Aorta (tissue), 5 donors: Measurements from ENCODE around the gene MGLL. TPM values are rescaled to one million over a fixed set of nuclear protein-coding genes. Genes with fewer than 3 reads are reported as not detected.
A peak's percentile ranks its signal among the peaks of the same experiment; 100 is the strongest.

Source experiments
- ATAC-seq: fragments of 200-7000 bp; cut with Tn5 transposase; one replicate; pipeline ENCODE4 v1.9.1; 2022; ENCODE audit warnings: moderate library complexity; ENCODE audit not compliant: low FRiP score
- DNase-seq, 2 donors: peaks; one replicate each; pipeline ENCODE4 v3.0.0-alpha.2; 2020
- H3K27ac ChIP-seq, 2 donors: one replicate each; pipeline ENCODE4 v1.5.1; 2013; ENCODE audit warnings: low read length in 2 of 2, mild to moderate bottlenecking in 2 of 2, moderate library complexity in 2 of 2, control low read depth in 1 of 2, inconsistent platforms in 1 of 2, low read depth in 1 of 2
- H3K27me3 ChIP-seq, 2 donors: one replicate each; pipeline ENCODE4 v1.6.1; 2013; ENCODE audit warnings: control low read depth in 1 of 2, low read length in 1 of 2, mild to moderate bottlenecking in 1 of 2, moderate library complexity in 1 of 2; ENCODE audit not compliant: insufficient read depth in 2 of 2, control insufficient read depth in 1 of 2
- H3K36me3 ChIP-seq, 2 donors: one replicate each; pipeline ENCODE4 v1.6.1; 2013; ENCODE audit warnings: control low read depth in 1 of 2, low read length in 1 of 2, mild to moderate bottlenecking in 1 of 2; ENCODE audit not compliant: insufficient read depth in 2 of 2, control insufficient read depth in 1 of 2
- H3K4me1 ChIP-seq, 2 donors: one replicate each; pipeline ENCODE4 v1.6.1; 2013; ENCODE audit warnings: low read length in 2 of 2, control low read depth in 1 of 2, mild to moderate bottlenecking in 1 of 2, moderate library complexity in 1 of 2; ENCODE audit not compliant: insufficient read depth in 2 of 2, control insufficient read depth in 1 of 2
- H3K4me3 ChIP-seq, 2 donors: one replicate each; pipeline ENCODE4 v1.5.1; 2013; ENCODE audit warnings: low read length in 2 of 2, control low read depth in 1 of 2, mild to moderate bottlenecking in 1 of 2
- H3K9me3 ChIP-seq: one replicate; pipeline ENCODE4 v1.6.1; 2013; ENCODE audit warnings: mild to moderate bottlenecking, low read length; ENCODE audit not compliant: control insufficient read depth
- WGBS, 2 donors: extraction: QIAGEN DNeasy Blood & Tissue Kit; methylation state at CpG; one replicate each; pipeline ENCODE4 v1.1.7; 2013; 5-methylcytosine and 5-hydroxymethylcytosine counted together
- intact Hi-C, 2 donors: fragments of 100-400 bp; cut with DNase I; formaldehyde crosslinking; loops; one replicate each; pipeline versions ENCODE4 v1.14.2 to v1.15.0; 2022
- polyA plus RNA-seq, 2 donors: library from polyadenylated mRNA; stranded (reverse); fragments of 200-250 nt; gene quantifications; one replicate each; pipeline ENCODE4 v1.2.3, GENCODE V29; 2013
- total RNA-seq, 2 donors: library from RNA; stranded (reverse); fragmentation: NEBNext Ultra II Directional; extraction: Animal tissue kit (Norgen Biotek cat#: 25700); gene quantifications; one replicate each; pipeline ENCODE4 v1.2.1, GENCODE V29; 2021
- donor health status: healthy with polysubstance abuse.
- donor health status: Bipolar disorder and iron deficiency.
- donor health status: DM: no; HTN: no; CAD: no.
- donor health status: DM: no; HTN: no; CAD: no.
- donor health status: DM: yes; HTN: yes; CAD: no.

MGLL gene
- total and polyA plus RNA-seq, 4 donors, result 18.3 to 85.3 (median 50.7) TPM

DNA sequence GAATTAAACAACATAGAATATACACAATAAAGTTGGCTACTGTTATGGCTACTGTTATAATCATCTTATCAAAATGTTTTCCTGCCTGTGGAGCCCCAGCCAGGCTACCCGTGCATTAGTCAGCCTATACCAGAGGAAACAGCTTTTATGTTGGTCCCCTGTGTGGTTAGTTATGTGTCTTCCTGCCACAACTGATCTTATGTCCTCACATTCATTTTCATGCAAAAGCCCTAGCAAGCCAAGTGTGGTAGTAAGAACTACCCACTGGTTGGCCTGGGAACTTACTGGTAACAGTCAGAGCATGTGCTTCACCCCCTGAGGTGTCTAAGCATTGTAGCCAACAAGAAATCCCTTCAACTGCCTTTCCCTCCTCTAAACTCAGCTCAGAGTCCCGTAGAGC lies 21.8 kb downstream of the MGLL start:
- Histone ChIP-seq H3K27me3 (no peaks in the 10 kb centered on the region), H3K36me3 (no peaks in the 10 kb centered on the region), H3K9me3 (no peaks in the 10 kb centered on the region), H3K27ac (no peak overlapping the region), H3K4me3 (no peak overlapping the region), H3K4me1 (peaks cover 2 to 4% of the 10 kb centered on the region in 2 donors)
- intact Hi-C loops, result no loop called here
- ATAC-seq, result no peak
- DNase-seq, result no peak
- 92 to 97% methylated on average over 2 of the region's 2 CpGs for whole genome bisulfite sequencing, 2 donors

DNA sequence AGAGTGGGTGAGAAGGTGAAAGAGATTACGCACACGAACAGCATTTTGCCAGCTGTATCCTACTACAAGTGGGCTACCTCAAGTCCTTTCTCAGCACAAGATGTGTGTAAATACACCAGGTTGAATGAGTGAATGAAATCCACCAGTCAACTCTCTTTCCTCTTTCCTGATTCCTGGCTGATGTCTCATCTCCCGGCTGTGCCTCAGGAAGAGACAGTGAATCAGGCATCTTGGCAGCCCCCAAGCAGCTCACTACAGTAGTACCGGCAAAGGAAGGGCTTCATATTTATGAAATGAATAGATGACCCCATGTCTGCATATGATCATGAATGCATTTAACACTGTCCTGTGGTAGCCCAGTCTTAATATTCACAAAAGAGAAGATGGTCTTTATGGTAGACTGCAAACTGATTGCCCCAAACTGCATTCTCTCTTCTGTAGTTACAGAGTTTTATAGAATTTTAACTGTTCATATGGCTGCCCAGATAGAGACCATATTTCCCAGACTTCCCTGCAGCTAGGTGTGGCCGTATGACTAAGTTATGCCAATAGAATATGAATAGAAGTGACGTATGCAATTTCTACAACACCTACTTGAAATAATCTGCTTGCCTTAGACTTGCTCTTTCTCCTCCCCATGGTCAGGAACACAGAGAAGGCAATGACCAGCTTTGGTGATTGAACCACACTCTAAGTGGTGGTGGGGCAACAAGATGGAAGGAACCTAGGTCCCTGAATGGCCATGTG lies 22.7 kb downstream of the MGLL start:
- no peaks in the 10 kb centered on the region for H3K27me3 ChIP-seq
- no peak overlapping the region for H3K27ac ChIP-seq
- H3K36me3 ChIP-seq, result no peaks in the 10 kb centered on the region
- intact Hi-C loops, result no loop called here
- no peak for ATAC-seq
- no peak for DNase-seq
- no peak overlapping the region for H3K4me3 ChIP-seq
- 64 to 76% methylated on average over 6 of the region's 6 CpGs for whole genome bisulfite sequencing, 2 donors
- H3K4me1 ChIP-seq, result peaks cover 2 to 4% of the 10 kb centered on the region in 2 donors
- H3K9me3 ChIP-seq, result no peaks in the 10 kb centered on the region

DNA sequence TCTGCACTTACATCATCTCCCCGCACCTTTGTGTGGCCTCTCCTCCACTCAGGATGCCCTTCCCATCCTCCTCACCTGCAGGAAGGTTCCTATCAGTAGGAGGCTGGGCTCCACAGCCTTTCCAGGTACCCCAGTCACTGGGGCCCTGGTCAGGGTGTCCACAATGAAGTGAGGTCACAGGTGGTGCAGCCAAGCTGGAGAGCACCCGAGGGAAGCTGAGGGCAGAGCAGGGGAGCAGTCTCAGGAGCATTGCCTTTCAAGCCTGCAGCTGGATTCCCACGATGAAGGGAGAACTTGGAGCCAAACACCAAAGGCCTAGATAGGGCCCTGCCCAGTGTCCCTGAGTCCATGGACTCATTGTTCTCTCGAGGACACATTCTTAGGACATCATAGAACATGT lies 23.6 kb downstream of the MGLL start:
- intact Hi-C loops, result no loop called here
- Histone ChIP-seq H3K4me3 (no peak overlapping the region), H3K9me3 (no peaks in the 10 kb centered on the region), H3K4me1 (peaks cover 2 to 4% of the 10 kb centered on the region in 2 donors), H3K27me3 (no peaks in the 10 kb centered on the region), H3K36me3 (no peaks in the 10 kb centered on the region), H3K27ac (no peak overlapping the region)
- 84 to 90% methylated on average over 4 of the region's 4 CpGs for WGBS, 2 donors
- no peak for ATAC-seq
- DNase-seq, result no peak

DNA sequence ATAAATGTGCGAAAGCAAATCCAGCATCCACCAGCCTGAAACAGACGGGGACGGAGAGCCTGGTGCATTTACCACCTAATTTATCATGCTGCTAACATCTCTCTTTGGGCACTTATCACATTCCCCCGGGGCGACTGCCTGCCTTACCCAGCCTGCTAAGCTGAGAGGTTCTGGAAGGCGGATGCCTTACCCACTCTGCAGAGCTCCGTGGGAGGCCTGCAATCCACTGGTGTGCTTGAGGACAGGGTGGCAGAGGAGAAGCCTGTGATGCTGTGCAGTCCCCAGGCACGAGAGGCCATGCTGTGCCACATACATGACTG lies 25.5 kb downstream of the MGLL start:
- H3K27me3 ChIP-seq, result no peaks in the 10 kb centered on the region
- intact Hi-C loops, result no loop called here
- H3K4me3 ChIP-seq, result no peak overlapping the region
- no peak overlapping the region for H3K27ac ChIP-seq
- H3K4me1 ChIP-seq, result peaks cover 2 to 4% of the 10 kb centered on the region in 2 donors
- ATAC-seq (no peak), DNase-seq (no peak)
- 74 to 79% methylated on average over 8 of the region's 8 CpGs for WGBS, 2 donors
- no peaks in the 10 kb centered on the region for H3K36me3 ChIP-seq
- no peaks in the 10 kb centered on the region for H3K9me3 ChIP-seq

DNA sequence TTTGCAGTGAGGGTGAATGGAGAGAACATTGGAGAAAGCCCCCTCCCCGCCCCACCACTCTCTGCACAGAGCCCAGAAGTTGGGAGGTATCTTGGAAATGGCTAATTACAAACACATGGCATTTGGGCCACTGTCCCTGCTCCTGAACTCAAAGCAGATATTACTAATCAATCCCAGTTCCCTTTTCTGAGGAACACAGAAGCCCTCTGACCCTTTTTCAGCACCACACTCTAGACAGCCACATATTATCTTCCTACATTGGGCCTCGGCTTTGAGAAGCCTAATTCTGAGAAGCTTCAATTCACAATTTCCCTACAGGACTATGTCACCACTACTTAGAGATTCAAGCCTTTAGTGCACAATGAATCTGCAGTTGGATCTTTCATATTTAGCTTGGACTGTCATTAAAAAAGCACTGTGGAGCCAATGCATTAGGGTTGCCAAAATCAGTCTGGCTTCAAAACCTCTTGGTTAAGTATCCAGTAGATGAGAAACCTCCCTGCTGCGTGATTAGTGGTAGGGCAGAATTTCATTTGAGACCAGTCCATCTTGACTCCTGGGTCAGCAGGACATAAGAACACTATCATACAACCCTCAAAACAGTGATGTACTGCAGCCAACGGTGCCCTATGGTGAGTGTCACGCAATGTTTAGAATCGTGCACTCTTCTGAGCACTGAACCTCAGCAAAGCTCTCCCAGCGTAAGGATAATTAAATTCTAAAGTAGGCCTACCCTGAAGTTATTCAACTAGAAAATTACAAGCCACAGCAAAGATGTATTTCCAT lies 26.1 kb downstream of the MGLL start:
- intact Hi-C loops, result no loop called here
- 61% methylated on average over 7 of the region's 7 CpGs for WGBS, 2 donors
- Histone ChIP-seq H3K4me1 (peaks cover 2 to 4% of the 10 kb centered on the region in 2 donors), H3K4me3 (no peak overlapping the region), H3K9me3 (no peaks in the 10 kb centered on the region), H3K36me3 (no peaks in the 10 kb centered on the region), H3K27me3 (no peaks in the 10 kb centered on the region), H3K27ac (no peak overlapping the region)
- ATAC-seq, result no peak
- DNase-seq, result no peak

DNA sequence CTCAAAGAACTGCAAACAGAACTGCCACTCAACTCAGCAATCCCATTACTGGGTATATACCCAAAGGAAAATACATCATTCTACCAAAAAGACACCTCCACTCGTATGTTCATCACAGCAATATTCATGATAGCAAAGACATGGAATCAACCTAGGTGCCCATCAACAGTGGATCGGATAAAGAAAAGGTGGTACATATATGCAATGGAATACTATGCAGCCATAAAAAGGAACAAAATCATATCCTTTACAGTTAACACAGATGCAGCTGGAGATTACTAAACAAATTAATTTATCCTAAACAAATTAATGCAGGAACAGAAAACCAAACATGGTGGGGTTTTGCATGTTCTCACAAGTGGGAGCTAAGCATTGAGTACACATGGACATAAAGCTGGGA lies 27.3 kb downstream of the MGLL start:
- Histone ChIP-seq H3K27ac (no peak overlapping the region), H3K4me1 (peaks cover 2 to 4% of the 10 kb centered on the region in 2 donors), H3K36me3 (no peaks in the 10 kb centered on the region), H3K4me3 (no peak overlapping the region), H3K9me3 (no peaks in the 10 kb centered on the region), H3K27me3 (no peaks in the 10 kb centered on the region)
- ATAC-seq (no peak), DNase-seq (no peak)
- intact Hi-C loops, result no loop called here
- 97 to 99% methylated on average over 2 of the region's 2 CpGs for WGBS, 2 donors

DNA sequence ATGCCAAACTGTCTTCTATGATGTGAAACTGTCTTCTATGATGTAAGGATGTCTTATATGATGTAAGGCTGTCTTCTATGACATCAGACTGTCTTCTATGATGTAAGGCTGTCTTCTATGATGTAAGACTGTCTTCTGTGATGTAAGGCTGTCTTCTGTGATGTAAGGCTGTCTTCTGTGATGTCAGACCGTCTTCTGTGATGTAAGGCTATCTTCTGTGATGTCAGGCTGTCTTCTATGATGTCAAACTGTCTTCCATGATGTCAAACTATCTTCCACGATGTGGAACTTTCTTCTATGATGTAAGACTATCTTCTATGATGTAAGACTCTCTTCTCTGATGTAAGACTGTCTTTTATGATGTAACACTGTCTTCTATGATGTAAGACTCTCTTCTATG lies 27.9 kb downstream of the MGLL start:
- DNase-seq (no peak), ATAC-seq (no peak)
- no peak overlapping the region for H3K4me3 ChIP-seq
- peaks cover 2 to 4% of the 10 kb centered on the region in 2 donors for H3K4me1 ChIP-seq
- H3K27me3 ChIP-seq, result no peaks in the 10 kb centered on the region
- 95 to 96% methylated on average over 2 of the region's 2 CpGs for WGBS, 2 donors
- H3K9me3 ChIP-seq, result no peaks in the 10 kb centered on the region
- intact Hi-C loops, result no loop called here
- no peak overlapping the region for H3K27ac ChIP-seq
- no peaks in the 10 kb centered on the region for H3K36me3 ChIP-seq

DNA sequence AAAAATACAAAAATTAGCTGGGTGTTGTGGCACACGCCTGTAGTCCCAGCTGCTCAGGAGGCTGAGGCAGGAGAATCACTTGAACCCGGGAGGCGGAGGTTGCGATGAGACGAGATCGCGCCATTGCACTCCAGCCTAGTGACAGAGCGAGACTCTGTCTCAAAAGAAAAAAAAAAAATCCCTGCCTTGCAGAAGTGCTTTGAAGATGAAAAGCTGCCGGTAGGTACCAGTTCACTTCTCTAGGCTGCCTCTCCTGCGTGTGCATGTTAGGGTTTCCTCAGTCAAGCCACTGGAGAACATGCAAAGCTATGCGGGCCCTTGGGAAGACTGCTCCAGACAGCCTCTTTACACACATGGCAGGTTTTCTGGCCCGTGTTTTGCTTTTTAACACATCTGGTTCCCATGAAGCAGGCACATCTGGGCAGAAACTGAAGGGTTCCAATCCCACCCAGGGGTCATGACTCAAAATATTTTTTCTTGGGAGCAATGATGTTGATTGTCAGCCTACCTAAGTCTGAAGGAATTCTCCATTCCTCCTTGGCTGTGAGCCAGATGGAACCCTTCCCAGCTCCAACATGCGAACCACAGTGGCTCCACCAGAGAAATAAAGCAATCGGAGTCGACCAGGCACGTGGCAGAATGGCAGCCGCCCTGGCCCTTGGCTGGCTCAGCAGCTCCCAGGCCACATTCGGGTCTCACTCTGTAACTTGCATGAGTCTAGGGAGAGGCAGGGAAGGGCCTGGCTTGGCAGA lies 29.6 kb downstream of the MGLL start:
- no peak overlapping the region for H3K4me3 ChIP-seq
- 58% methylated on average over 18 of the region's 18 CpGs for WGBS, 2 donors
- H3K27me3 ChIP-seq, result no peaks in the 10 kb centered on the region
- intact Hi-C loops, result no loop called here
- H3K27ac ChIP-seq, result no peak overlapping the region
- DNase-seq (peak; percentile 81 to 85), ATAC-seq (no peak)
- H3K4me1 ChIP-seq, result peaks cover 2 to 4% of the 10 kb centered on the region in 2 donors
- H3K36me3 ChIP-seq, result no peaks in the 10 kb centered on the region
- H3K9me3 ChIP-seq, result no peaks in the 10 kb centered on the region
